ENCODE results near the gene DNAJC22. TPM values are rescaled to one million over a fixed set of nuclear protein-coding genes. Genes with fewer than 3 reads are reported as not detected.

Gene DNAJC22
- total RNA-seq, 1 donor from 2014 or later = 0.99 TPM

DNA sequence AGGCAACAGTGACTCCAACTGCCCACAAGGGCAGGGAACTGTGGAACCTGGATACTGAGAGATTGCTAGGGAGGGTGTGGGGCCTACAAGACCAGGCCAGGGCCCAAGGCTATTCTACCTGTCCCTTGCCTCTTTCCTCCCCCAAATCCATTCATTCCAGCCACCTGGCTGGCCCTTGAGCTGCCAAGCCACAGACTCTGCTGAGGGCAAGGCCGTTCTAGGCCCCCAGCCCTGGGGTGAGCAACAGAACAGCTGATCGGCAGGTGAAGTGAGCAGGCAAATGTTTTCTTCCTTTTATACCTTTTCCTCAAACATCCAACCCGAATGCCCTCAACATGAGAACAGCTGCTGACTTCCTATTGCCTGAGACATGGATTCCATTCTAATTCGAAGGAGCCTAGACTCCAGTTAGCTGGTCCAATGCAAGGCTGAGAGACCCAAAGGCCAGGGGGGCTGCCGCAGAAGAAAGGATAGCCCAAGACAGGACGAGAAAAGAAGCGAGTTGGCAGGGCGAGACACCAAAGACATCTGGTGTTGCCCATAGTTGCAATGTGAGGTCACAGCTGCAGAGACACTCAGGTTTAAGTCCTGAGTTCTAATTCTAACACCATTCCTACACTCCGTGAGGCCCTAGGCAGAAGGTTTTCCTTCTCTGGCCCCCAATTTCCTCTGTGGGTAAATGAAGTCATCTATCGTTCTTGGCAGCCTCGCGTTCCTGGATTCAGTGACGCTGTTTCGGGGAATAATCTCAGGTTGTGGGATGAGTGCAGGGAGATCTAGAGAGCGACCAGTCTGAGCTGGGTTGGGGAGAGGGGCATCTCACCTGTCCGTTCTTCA lies 11.4 kb upstream of the DNAJC22 start:
- Mint-ChIP-seq H3K27ac (ENCODE audit: unreplicated experiment) (no peak overlapping the region), H3K9me3 (ENCODE audit: unreplicated experiment) (no peaks in the 10 kb centered on the region), H3K4me3 (ENCODE audit: unreplicated experiment) (peak overlapping the region; percentile 29), H3K36me3 (ENCODE audit: unreplicated experiment) (no peaks in the 10 kb centered on the region), H3K4me1 (ENCODE audit: unreplicated experiment) (peaks cover 22% of the 10 kb centered on the region), H3K27me3 (ENCODE audit: unreplicated experiment) (peaks cover 22% of the 10 kb centered on the region)
- TF ChIP-seq, protein P1, sequence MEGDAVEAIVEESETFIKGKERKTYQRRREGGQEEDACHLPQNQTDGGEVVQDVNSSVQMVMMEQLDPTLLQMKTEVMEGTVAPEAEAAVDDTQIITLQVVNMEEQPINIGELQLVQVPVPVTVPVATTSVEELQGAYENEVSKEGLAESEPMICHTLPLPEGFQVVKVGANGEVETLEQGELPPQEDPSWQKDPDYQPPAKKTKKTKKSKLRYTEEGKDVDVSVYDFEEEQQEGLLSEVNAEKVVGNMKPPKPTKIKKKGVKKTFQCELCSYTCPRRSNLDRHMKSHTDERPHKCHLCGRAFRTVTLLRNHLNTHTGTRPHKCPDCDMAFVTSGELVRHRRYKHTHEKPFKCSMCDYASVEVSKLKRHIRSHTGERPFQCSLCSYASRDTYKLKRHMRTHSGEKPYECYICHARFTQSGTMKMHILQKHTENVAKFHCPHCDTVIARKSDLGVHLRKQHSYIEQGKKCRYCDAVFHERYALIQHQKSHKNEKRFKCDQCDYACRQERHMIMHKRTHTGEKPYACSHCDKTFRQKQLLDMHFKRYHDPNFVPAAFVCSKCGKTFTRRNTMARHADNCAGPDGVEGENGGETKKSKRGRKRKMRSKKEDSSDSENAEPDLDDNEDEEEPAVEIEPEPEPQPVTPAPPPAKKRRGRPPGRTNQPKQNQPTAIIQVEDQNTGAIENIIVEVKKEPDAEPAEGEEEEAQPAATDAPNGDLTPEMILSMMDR (IDR thresholded peaks at IDR 0.05) = no peak
- DNase-seq (ENCODE audit: extremely low spot score, unreplicated experiment) = no peak

DNA sequence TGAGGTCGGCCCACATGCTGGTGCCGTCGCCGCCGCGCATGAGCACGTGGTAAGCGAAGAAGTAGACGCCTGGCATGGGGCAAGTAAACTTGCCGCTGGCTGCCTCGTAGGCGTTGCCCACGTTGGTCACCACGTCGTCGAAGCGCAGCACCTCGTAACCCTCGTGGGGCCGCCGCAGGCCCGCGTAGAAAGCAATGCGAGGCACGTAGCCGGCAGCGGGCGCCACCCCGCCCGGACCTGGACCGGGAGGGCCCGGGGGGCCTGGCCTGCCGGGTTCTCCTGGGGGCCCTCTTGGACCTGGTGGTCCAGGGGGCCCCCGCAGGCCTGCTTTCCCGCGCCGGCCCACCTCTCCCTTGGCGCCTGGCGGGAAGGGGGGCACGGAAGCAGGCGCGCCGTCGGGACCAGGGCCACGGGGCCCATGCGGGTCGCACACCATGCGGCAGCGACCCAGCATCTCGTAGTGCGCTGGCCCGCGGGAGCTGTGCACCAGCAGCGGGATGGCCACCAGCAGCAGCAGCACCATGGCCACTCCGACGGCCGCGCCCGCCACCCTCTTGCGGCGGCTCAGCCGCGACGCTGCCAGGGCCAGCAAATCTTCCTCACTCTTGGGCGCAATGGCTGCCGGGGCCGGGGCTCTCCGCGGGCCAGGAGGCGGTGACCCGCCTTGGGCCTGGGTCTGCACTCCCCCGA lies 10.6 kb upstream of the DNAJC22 start:
- Mint-ChIP-seq H3K4me1 (ENCODE audit: unreplicated experiment) (peaks cover 23% of the 10 kb centered on the region), H3K4me3 (ENCODE audit: unreplicated experiment) (no peak overlapping the region), H3K36me3 (ENCODE audit: unreplicated experiment) (no peaks in the 10 kb centered on the region), H3K27ac (ENCODE audit: unreplicated experiment) (no peak overlapping the region), H3K27me3 (ENCODE audit: unreplicated experiment) (peaks cover 25% of the 10 kb centered on the region), H3K9me3 (ENCODE audit: unreplicated experiment) (no peaks in the 10 kb centered on the region)
- no peak for DNase-seq (ENCODE audit: extremely low spot score, unreplicated experiment)
- TF ChIP-seq, protein P1 (IDR thresholded peaks at IDR 0.05) = no peak

DNA sequence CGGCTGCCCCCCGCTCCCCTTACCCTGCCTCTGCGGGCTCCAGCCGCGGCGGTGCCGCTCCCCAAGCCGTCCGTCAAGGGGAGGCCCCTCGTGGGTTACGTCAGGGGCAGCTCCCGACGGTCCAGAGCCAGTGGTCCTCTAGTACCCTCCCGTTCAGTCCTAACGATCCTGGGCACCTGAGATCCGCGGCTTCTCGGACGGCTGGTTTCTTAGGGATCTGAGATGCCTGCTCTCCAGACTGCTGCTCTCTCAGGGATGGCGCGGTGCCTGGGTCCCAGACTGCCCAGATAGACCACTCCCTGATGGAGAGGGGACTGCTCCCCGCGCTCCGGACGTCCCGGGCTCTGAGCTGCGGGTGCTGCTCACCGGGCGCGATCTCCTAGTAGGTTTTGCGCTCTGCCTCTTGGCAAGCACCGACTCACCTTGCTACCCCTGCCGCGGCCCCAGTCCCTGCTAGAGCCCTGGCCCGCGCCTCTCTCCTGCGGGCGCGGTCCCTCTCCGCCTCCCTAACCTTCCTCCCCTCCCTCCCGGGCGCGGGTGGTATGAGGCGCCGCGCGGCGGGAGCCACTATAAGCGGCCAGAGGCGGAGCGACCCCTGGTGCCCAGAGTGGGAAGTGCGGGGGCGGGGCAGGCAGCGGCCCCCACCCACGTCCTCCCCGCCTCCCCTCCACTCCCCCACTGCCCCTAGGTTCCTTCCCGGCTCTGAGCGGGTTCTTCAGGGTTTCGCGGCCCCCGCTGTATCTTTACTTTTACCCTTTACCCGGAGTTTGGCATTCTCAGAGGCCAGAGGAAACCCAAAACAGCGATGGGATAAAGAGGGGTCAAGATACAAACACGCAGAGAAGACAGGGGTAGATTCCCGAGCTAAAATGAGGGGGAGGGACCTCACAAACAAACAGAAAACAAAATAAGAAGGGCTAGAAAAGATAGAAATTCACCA lies 9.8 kb upstream of the DNAJC22 start, which contains the start of gene C1QL4:
Gene C1QL4 (minus strand): TSS at position 544 of the 940 bp plus-strand sequence. CDS start 711 bp downstream, outside the sequence.
- peaks cover 25% of the 10 kb centered on the region for H3K27me3 Mint-ChIP-seq (ENCODE audit: unreplicated experiment)
- peak; percentile 96 for DNase-seq (ENCODE audit: extremely low spot score, unreplicated experiment)
- no peaks in the 10 kb centered on the region for H3K9me3 Mint-ChIP-seq (ENCODE audit: unreplicated experiment)
- H3K27ac Mint-ChIP-seq (ENCODE audit: unreplicated experiment) = no peak within 1 kb of the TSS
- peaks cover 20% of the 10 kb centered on the region for H3K4me1 Mint-ChIP-seq (ENCODE audit: unreplicated experiment)
- no peaks in the 10 kb centered on the region for H3K36me3 Mint-ChIP-seq (ENCODE audit: unreplicated experiment)
- peak within 1 kb of the TSS; percentile 72 for H3K4me3 Mint-ChIP-seq (ENCODE audit: unreplicated experiment)
- TF ChIP-seq, protein P1 (IDR thresholded peaks at IDR 0.05) = peak; percentile 98

DNA sequence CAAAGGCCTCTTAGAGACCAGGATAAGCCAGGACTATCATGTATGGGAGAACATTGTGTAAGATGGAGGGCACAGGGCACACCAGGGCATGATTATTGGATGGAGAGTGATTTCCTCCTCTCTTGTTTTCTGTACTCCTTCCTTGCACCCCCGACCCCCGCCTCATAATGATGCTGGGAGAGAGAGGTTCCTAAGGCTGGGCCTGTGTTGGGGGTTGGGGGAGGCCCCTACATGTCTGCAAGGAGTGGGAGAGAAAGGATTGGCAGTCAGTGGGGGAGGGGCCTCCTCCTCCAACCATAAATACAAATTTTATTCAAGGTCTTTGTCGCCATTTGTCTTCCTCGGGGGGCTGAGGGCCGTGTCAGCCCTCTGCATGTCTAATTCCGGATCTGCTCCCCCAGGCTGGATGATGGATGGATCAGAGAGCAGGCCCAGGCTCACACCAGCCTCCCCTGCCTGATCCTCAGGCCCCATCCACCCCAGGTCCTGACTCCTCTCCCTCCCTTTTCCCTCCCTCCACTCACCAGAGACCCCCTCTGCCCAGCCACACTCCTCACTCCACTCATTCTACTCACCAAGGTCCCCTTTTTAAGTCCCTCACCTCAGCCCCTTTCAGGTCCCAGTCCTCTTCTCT lies 7.7 kb upstream of the DNAJC22 start:
- peaks cover 32% of the 10 kb centered on the region for H3K4me1 Mint-ChIP-seq (ENCODE audit: unreplicated experiment)
- H3K27me3 Mint-ChIP-seq (ENCODE audit: unreplicated experiment) = peaks cover 31% of the 10 kb centered on the region
- no peak for DNase-seq (ENCODE audit: extremely low spot score, unreplicated experiment)
- no peak overlapping the region for H3K4me3 Mint-ChIP-seq (ENCODE audit: unreplicated experiment)
- peak overlapping the region; percentile 34 for H3K27ac Mint-ChIP-seq (ENCODE audit: unreplicated experiment)
- H3K36me3 Mint-ChIP-seq (ENCODE audit: unreplicated experiment) = no peaks in the 10 kb centered on the region
- TF ChIP-seq, protein P1 (IDR thresholded peaks at IDR 0.05) = no peak
- H3K9me3 Mint-ChIP-seq (ENCODE audit: unreplicated experiment) = no peaks in the 10 kb centered on the region

Measured in osteocyte (in vitro differentiated cells).